Calu3 (cell line): ENCODE results near the gene STK40. TPM values are rescaled to one million over a fixed set of nuclear protein-coding genes. Genes with fewer than 3 reads are reported as not detected.

Source experiments
- BruUV-seq: library from RNA; stranded (reverse); fragments of 400-500 nt; replicated peaks from 2 replicates; lab custom pipeline; 2021; lab: Mats Ljungman, UMichigan
- CTCF ChIA-PET: fragments of 300-600 bp; sonication (Branson Sonifier 250); formaldehyde crosslinking; loops from one replicate; lab custom pipeline; 2022; ENCODE audit warnings: antibody characterized with exemption; lab: Charles Lee
- DNase-seq: peaks from one replicate; pipeline ENCODE4 v3.0.0; 2022
- H3K27ac Mint-ChIP-seq: one replicate; pipeline ENCODE4 v1.8.0; 2022; ENCODE audit warnings: mixed read lengths; ENCODE audit not compliant: unreplicated experiment
- H3K27me3 Mint-ChIP-seq: one replicate; pipeline ENCODE4 v1.8.0; 2022; ENCODE audit warnings: mixed read lengths; ENCODE audit not compliant: unreplicated experiment
- H3K36me3 Mint-ChIP-seq: one replicate; pipeline ENCODE4 v1.8.0; 2022; ENCODE audit warnings: mild to moderate bottlenecking, moderate library complexity, mixed read lengths; ENCODE audit not compliant: insufficient read depth, unreplicated experiment
- H3K4me1 Mint-ChIP-seq: one replicate; pipeline ENCODE4 v1.8.0; 2022; ENCODE audit warnings: mild to moderate bottlenecking, low read depth, mixed read lengths; ENCODE audit not compliant: unreplicated experiment
- H3K4me3 Mint-ChIP-seq: one replicate; pipeline ENCODE4 v1.8.0; 2022; ENCODE audit warnings: mild to moderate bottlenecking, low read depth, moderate library complexity, mixed read lengths; ENCODE audit not compliant: unreplicated experiment
- H3K9me3 Mint-ChIP-seq: one replicate; pipeline ENCODE4 v1.8.0; 2022; ENCODE audit warnings: low read depth, mixed read lengths; ENCODE audit not compliant: unreplicated experiment
- CTCF ChIP-seq: fragments of 200-600 bp; IDR thresholded peaks from one replicate; pipeline ENCODE4 v1.8.0; 2022; ENCODE audit warnings: antibody characterized with exemption; ENCODE audit not compliant: unreplicated experiment
- intact Hi-C: fragments of 100-400 bp; cut with micrococcal nuclease; formaldehyde crosslinking; loops from one replicate; pipeline ENCODE4 v1.10.0; 2022; ENCODE audit not compliant: unreplicated experiment
- total RNA-seq: library from RNA; stranded (reverse); gene quantifications from 2 replicates; pipeline ENCODE4 v1.2.3, GENCODE V29; 2022

STK40 gene
- total RNA-seq, 1 experiment from 2014 or later: 44.5 TPM

GRCh38 chr1:36328713-36329112 lies 57.0 kb downstream of the STK40 start:
- no peak for DNase-seq
- TF ChIP-seq CTCF: no peak
- intact Hi-C loops: no loop called here
- Mint-ChIP-seq H3K4me1 (peaks cover 14% of the 10 kb centered on the region), H3K36me3 (peaks cover 27% of the 10 kb centered on the region), H3K27ac (no peak overlapping the region), H3K27me3 (peaks cover 25% of the 10 kb centered on the region), H3K4me3 (no peak overlapping the region), H3K9me3 (no peaks in the 10 kb centered on the region)
- BruUV-seq: no TSS peak
- CTCF ChIA-PET: no interaction called here

GRCh38 chr1:36328088-36328480 lies 57.6 kb downstream of the STK40 start:
- intact Hi-C loops: no loop called here
- H3K27ac Mint-ChIP-seq: no peak overlapping the region

GRCh38 chr1:36327421-36328087 lies 58.2 kb downstream of the STK40 start:
- TF ChIP-seq CTCF: no peak
- peaks cover 14% of the 10 kb centered on the region for H3K4me1 Mint-ChIP-seq
- H3K27ac Mint-ChIP-seq: no peak overlapping the region
- intact Hi-C loops: no loop called here
- H3K27me3 Mint-ChIP-seq: peaks cover 18% of the 10 kb centered on the region
- no peaks in the 10 kb centered on the region for H3K9me3 Mint-ChIP-seq
- peaks cover 29% of the 10 kb centered on the region for H3K36me3 Mint-ChIP-seq
- CTCF ChIA-PET: no interaction called here
- DNase-seq: no peak
- H3K4me3 Mint-ChIP-seq: no peak overlapping the region
- no TSS peak for BruUV-seq

More at GRCh38 chr1:36328088-36328480, 57.6 kb downstream of the STK40 start:
- Mint-ChIP-seq H3K36me3 (peaks cover 29% of the 10 kb centered on the region), H3K9me3 (no peaks in the 10 kb centered on the region), H3K27me3 (peaks cover 24% of the 10 kb centered on the region), H3K4me1 (peaks cover 14% of the 10 kb centered on the region), H3K4me3 (no peak overlapping the region)
- TF ChIP-seq CTCF: no peak
- DNase-seq: no peak
- BruUV-seq: no TSS peak
- CTCF ChIA-PET: no interaction called here

- no TSS peak for BruUV-seq
- peaks cover 34% of the 10 kb centered on the region for H3K36me3 Mint-ChIP-seq
- H3K27me3 Mint-ChIP-seq: peaks cover 8% of the 10 kb centered on the region
- DNase-seq: peak; percentile 35
- intact Hi-C loops: no loop called here
- no peak overlapping the region for H3K4me3 Mint-ChIP-seq
- CTCF ChIA-PET: no interaction called here
- peak overlapping the region; percentile 20 for H3K27ac Mint-ChIP-seq
- no peaks in the 10 kb centered on the region for H3K9me3 Mint-ChIP-seq
- peaks cover 14% of the 10 kb centered on the region for H3K4me1 Mint-ChIP-seq
- TF ChIP-seq CTCF: no peak
Measured at GRCh38 chr1:36326499-36326898, 59.2 kb downstream of the STK40 start.
